Muscle of leg (tissue), 11 donors: ENCODE data around the gene CDK5RAP3. TPM values are rescaled to one million over a fixed set of nuclear protein-coding genes. Genes with fewer than 3 reads are reported as not detected.
A peak's percentile ranks its signal among the peaks of the same experiment; 100 is the strongest.

Experiments used
- DNase-seq: peaks from one replicate; pipeline ENCODE4 v3.0.0; 2013
- H3K27ac ChIP-seq: one replicate; pipeline ENCODE4 v1.5.1; 2013; ENCODE audit warnings: mild to moderate bottlenecking, low read length, control low read depth
- H3K27me3 ChIP-seq: one replicate; pipeline ENCODE4 v1.6.1; 2013; ENCODE audit warnings: low read length; ENCODE audit not compliant: control insufficient read depth, insufficient read depth
- H3K36me3 ChIP-seq: one replicate; pipeline ENCODE4 v1.6.1; 2013; ENCODE audit warnings: low read length; ENCODE audit not compliant: control insufficient read depth, insufficient read depth
- H3K4me1 ChIP-seq: one replicate; pipeline ENCODE4 v1.6.1; 2013; ENCODE audit warnings: low read length; ENCODE audit not compliant: control insufficient read depth, insufficient read depth
- H3K4me3 ChIP-seq: one replicate; pipeline ENCODE4 v1.5.1; 2013; ENCODE audit warnings: low read length, control low read depth
- H3K9me3 ChIP-seq: replicated peaks from 2 replicates; pipeline ENCODE4 v1.6.1; 2013; ENCODE audit warnings: low read depth, low read length; ENCODE audit not compliant: control insufficient read depth
- WGBS: methylation state at CpG from one replicate; pipeline ENCODE4 v1.1.5; 2013; ENCODE audit warnings: missing lambda C conversion rate; ENCODE audit not compliant: insufficient coverage; 5-methylcytosine and 5-hydroxymethylcytosine counted together
- polyA plus RNA-seq, 8 donors: library from polyadenylated mRNA; unstranded; fragments of 120-200 nt; gene quantifications; one replicate each; pipeline versions ENCODE4 v1.2.1 to v1.2.3, GENCODE V29; 2013; ENCODE audit warnings: inconsistent platforms in 1 of 8, low replicate concordance in 1 of 8; ENCODE audit not compliant: insufficient read length in 8 of 8, insufficient read depth in 1 of 8
- total RNA-seq: library from RNA; stranded (reverse); fragments of 120-200 nt; gene quantifications from one replicate; pipeline ENCODE4 v1.2.4, GENCODE V29; 2013

Gene CDK5RAP3
- total and polyA plus RNA-seq, 9 donors = 72.6 to 99.0 (median 84.5) TPM

DNA sequence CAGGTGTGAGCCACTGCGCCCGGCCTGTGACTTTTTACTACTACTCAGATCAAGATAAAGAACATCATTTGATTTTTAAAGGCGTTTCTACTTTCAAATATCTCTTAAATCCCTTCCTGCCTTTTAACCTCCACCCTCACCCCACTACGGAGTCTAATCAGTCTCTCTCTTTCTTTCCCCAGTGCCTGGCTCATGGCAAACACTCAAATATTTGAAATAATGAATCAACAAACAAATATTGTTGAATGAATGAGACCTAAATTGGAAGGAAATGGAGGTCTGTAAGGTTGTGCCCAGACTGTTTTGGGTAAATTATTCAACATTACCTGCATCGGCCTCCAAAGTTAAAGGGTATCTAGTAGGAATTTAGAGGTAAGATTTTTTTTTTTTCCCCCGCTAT, 52.0 kb downstream of the CDK5RAP3 start:
- 66% methylated on average over 3 of the region's 6 CpGs for WGBS
- Histone ChIP-seq H3K4me1 (peaks cover 37% of the 10 kb centered on the region), H3K4me3 (no peak overlapping the region), H3K36me3 (no peaks in the 10 kb centered on the region), H3K9me3 (no peaks in the 10 kb centered on the region), H3K27ac (no peak overlapping the region), H3K27me3 (peaks cover 34% of the 10 kb centered on the region)
- no peak for DNase-seq

DNA sequence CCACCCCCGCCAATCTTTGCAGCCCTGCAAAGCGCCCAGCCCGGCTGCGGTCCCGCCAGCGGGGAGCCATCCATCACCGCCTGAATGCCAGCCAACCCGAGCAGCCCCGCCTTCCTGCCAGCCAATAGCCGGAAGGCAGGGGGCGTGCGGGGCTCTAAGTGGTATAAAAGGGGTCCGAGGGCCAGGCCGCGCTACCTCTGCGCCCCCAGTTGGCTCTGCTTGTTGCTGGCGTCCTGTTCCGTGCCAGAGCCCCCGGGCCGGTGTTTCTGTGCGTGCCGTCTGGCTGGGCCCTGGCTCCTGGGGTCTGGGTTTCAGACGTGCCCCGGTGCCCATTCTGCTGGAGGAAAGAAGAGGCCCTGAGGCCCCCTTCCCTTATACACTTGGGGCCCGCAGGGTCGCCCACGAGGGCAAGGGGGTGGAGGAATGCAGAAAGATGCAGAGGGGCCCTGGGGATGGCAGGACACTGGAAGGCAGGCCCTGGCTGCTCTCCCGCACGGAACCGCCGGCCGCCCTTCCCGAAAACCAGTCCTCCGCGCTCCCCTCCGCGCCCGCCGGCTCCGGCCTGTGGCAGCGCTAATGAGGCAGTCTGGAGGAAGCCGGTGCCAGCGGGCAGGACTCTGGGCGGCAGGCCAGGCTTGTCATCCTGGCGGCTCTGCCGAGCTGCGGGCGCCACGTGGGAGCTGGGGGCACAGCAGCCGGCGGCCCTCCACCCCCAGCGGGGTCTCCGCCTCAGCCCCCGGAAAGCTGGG, 52.7 kb downstream of the CDK5RAP3 start:
- under 1% methylated on average over 51 of the region's 54 CpGs for WGBS
- no peaks in the 10 kb centered on the region for H3K9me3 ChIP-seq

DNA sequence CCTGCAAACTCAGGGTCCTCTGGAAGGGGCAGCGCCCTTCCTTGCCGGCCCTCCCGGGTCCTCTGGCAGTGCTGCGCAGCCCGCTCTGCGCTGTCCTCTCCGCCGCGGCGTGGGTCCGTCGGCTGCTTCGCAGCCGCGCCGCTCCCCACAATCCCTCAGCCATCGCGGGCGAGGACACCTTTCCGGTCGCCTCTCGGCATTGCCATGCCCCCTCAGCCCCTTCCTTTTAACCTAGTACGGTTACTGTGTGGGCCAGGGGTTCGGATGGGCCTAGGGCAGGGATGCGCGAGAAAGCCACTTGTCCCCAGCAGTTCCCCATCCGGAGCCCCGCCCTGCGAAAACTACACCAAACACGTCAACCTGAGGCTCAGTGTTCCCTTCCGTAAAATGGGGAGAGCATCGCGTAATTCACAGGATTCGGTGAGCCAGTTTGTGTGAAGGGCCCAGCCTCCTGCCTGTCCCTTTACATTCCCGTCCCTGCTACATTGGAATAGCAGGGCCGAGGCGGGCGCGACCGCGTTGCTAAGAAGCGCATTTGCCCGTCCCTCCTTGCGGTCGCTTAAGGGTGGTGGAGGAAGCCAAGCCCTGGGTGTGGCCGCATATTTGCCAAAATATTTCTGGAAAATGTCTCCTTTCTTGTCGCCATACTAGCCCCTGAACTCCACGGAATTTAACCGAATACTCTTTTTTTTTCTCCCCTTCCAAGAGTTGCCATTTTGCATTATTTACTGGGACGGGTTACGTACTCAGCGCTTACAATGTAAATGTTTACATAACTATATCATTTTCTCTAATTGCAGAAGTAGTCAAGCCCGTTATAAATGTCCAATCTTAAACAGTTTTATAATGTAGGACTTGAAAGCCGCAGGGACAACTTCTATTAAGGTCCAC, 53.5 kb downstream of the CDK5RAP3 start:
- H3K9me3 ChIP-seq = no peaks in the 10 kb centered on the region
- DNase-seq = peak; percentile 58
- WGBS = under 1% methylated on average over 29 of the region's 54 CpGs
- peak overlapping the region; percentile 47 for H3K4me3 ChIP-seq
- peaks cover 31% of the 10 kb centered on the region for H3K27me3 ChIP-seq
- peaks cover 37% of the 10 kb centered on the region for H3K4me1 ChIP-seq
- H3K36me3 ChIP-seq = peaks cover 6% of the 10 kb centered on the region
- H3K27ac ChIP-seq = peak overlapping the region; percentile 31

More for the DNA sequence above, 52.7 kb downstream of the CDK5RAP3 start:
- DNase-seq = peak; percentile 81
- peak overlapping the region; percentile 47 for H3K4me3 ChIP-seq
- peak overlapping the region; percentile 75 for H3K27ac ChIP-seq
- peaks cover 37% of the 10 kb centered on the region for H3K4me1 ChIP-seq
- H3K27me3 ChIP-seq = peaks cover 34% of the 10 kb centered on the region
- H3K36me3 ChIP-seq = no peaks in the 10 kb centered on the region

DNA sequence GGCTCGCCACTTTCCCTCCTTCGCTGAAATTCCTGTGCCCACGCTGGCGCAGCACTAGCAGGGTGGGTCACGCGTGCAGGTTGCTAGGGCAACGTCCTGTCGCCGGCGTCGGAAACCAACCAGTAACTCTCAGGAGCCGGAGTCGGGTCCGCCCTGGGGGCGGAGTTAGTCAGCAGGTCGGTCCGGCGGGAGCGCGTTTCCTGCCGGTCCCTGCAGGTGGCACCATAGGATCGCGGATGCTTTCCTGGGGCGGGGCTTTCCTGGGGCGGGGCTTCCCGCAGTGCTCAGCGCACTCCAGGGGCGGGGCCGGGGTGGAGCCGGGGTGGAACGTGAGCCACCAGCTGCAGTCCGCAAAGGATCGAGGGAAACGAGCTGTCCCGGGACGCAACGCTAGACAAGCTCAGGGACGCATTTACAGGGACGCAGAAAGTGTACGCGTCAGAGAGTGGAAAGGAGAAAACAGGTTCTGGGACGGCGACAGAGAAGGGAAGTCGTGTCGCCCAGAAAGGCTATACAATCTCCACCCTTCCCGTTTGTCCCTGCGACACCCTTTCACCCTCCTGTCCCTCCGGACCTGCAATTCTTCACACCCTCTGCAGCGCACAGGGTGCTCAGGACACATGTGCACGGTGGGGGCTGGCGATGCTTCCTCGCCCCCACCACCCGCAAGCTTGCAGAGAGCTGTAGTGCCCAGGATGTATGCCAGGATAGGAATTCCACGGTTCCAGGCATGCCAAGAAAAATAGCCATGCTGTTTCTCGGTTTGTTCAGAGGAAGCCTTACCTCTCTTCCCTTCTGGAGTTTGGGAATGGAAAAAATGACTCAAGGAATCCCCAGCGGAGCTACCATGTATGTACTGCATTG, 54.4 kb downstream of the CDK5RAP3 start:
- H3K36me3 ChIP-seq = peaks cover 6% of the 10 kb centered on the region
- H3K4me1 ChIP-seq = peaks cover 37% of the 10 kb centered on the region
- peaks cover 29% of the 10 kb centered on the region for H3K27me3 ChIP-seq
- 0% methylated on average over 47 of the region's 56 CpGs for WGBS
- H3K27ac ChIP-seq = peak overlapping the region; percentile 91
- peak overlapping the region; percentile 55 for H3K4me3 ChIP-seq
- peak; percentile 96 for DNase-seq
- no peaks in the 10 kb centered on the region for H3K9me3 ChIP-seq

DNA sequence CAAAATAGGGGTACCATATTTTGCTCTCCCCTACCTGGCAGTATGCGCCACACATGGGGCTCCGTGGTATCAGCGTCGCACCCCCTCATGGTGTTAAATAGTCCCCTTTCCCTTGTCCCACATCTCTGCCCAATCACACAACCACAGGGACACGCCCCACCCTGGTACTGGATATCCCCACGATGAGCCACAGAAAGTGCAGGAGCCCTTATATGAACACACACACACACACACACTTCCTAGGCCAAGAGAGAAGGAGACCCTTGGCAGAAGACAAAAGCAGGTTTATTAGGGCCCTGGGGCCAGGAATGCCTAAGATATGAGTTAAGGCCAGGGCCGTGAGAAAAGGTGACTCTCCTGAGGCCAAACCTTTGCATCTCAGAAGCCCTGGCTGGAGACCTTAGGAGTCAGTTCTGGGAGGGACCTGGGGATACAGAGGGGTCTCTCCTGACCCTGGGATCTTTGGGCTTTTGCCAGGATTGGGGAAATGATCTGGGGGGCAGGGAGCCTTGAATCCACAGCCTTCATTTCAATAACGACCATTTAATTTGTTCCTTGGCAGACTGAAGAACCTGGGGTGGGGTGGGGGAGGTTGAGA, 55.1 kb downstream of the CDK5RAP3 start:
- Histone ChIP-seq H3K9me3 (no peaks in the 10 kb centered on the region), H3K36me3 (peaks cover 6% of the 10 kb centered on the region), H3K4me1 (peaks cover 44% of the 10 kb centered on the region), H3K27me3 (peaks cover 27% of the 10 kb centered on the region), H3K27ac (peak overlapping the region; percentile 91), H3K4me3 (no peak overlapping the region)
- WGBS = 32% methylated on average over 7 of the region's 8 CpGs
- no peak for DNase-seq

DNA sequence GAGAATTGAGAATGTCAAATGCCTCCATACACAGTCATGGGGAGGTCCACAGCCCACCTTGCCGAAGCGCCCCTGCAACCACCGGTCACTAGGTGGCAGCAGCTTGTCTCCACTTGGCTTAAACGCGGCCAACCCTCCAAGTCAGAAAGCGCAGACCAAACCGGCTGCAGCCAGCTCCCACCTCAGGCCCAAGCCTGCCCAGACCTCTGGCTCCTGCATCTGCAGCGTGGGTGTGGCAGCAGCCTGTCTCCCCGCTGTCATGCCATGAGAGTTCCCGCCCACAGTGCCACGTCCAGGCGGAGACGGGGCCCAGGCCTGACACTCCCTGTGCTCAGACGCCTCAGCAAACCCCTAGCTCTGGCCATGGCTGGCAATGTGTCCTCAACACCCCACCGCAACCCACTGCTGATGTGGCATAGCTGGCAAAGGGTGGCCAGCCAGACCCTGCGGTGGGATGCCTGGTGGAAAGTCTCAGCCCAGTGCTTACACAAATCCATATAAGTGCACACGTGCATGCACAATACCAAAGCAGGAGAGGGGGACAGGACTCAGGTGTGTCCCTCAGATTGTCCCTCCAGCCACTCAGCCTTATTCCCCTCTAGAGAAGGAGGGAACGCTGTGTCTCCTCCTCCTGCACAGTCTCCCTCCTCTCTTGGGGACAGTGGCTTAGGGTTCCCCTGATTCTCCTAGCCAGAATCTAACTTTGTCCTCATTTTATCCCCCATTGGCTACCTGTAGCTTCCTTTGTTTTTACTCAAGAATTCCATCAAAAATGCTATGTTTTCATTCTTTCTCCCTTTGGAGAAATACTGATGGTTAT, 55.8 kb downstream of the CDK5RAP3 start:
- H3K4me1 ChIP-seq = peaks cover 44% of the 10 kb centered on the region
- peak; percentile 96 for DNase-seq
- H3K4me3 ChIP-seq = no peak overlapping the region
- peaks cover 8% of the 10 kb centered on the region for H3K36me3 ChIP-seq
- peaks cover 23% of the 10 kb centered on the region for H3K27me3 ChIP-seq
- no peaks in the 10 kb centered on the region for H3K9me3 ChIP-seq
- 18% methylated on average over 16 of the region's 18 CpGs for WGBS
- peak overlapping the region; percentile 91 for H3K27ac ChIP-seq

DNA sequence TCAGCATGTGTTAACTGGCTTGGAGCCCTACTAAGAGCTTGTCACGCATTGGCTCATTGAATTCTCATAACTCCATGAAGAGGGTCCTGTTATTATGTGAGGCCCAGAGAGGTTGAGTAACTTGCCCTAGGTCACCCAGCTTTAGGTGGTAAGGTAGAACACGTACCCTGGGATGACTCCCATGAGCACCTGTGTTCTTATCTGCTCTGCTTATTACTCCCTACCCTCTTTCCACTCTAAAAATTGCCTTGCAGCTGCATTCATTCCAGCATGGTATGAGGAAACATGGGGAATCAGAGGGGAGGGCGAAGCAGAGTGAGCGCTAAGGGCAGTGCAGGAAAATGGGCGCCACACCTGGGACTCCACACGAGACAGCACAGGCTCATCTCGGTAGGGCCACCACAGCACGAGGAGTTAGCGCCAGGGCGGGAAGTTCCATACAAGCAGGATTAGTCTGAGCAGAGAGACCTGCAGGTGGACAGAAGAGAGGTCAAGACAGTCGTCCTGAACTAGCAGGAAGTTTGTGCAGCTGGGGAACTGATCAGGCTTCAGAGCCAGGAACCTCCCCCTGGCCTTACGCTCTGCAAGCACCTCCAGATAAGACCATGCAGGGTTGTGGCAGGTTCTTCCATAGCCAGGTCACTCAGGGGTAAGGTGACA, 56.5 kb downstream of the CDK5RAP3 start:
- WGBS = 76% methylated on average over 9 of the region's 12 CpGs
- H3K27ac ChIP-seq = peak overlapping the region; percentile 81
- H3K36me3 ChIP-seq = peaks cover 15% of the 10 kb centered on the region
- DNase-seq = no peak
- H3K4me1 ChIP-seq = peaks cover 44% of the 10 kb centered on the region
- H3K27me3 ChIP-seq = peaks cover 22% of the 10 kb centered on the region
- no peak overlapping the region for H3K4me3 ChIP-seq
- no peaks in the 10 kb centered on the region for H3K9me3 ChIP-seq

DNA sequence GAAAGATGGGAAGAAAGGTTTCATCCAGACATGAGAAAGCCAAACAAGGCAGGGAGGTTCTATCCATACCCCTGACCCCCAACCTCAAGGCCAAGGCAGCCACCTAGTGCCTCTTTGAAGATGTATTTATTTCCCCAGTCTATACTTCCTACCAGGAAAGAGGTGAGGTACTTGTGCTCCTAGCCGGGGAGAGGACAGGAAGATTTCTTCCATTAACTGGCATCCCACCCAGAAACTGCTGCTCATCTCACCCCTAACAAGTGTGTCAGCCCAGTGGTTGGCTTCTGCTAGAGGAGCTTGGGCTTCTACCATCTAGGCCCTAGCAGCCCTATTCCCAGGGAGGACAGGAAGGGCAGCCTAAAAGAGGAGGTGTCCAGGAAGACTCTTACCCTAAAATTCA, 57.8 kb downstream of the CDK5RAP3 start:
- Histone ChIP-seq H3K36me3 (peaks cover 26% of the 10 kb centered on the region), H3K4me3 (no peak overlapping the region), H3K27me3 (peaks cover 11% of the 10 kb centered on the region), H3K9me3 (no peaks in the 10 kb centered on the region), H3K4me1 (peaks cover 37% of the 10 kb centered on the region), H3K27ac (no peak overlapping the region)
- no peak for DNase-seq
- no CpG with 5 or more reads among the region's 1 CpG for WGBS
